ENCODE results near the gene CCDC178. TPM values are rescaled to one million over a fixed set of nuclear protein-coding genes. Genes with fewer than 3 reads are reported as not detected.

The CCDC178 gene
- total and polyA plus RNA-seq, 2 donors = 0.24 to 1.3 TPM

- Histone ChIP-seq H3K9me3 (ENCODE audit: control insufficient read depth in 2 of 2, insufficient read depth in 1 of 2, low read length in 1 of 2) (no peaks in the 10 kb centered on the region), H3K4me1 (ENCODE audit: control insufficient read depth in 2 of 2, insufficient read depth in 2 of 2, low read length in 2 of 2) (no peaks in the 10 kb centered on the region), H3K27ac (ENCODE audit: low read depth in 1 of 2, low read length in 1 of 2) (no peak overlapping the region), H3K4me3 (ENCODE audit: low read length in 2 of 2) (no peak overlapping the region), H3K36me3 (ENCODE audit: control insufficient read depth in 2 of 2, insufficient read depth in 2 of 2, low read length in 1 of 2) (no peaks in the 10 kb centered on the region), H3K27me3 (ENCODE audit: control insufficient read depth in 2 of 2, insufficient read depth in 1 of 2, low read length in 1 of 2) (no peaks in the 10 kb centered on the region)
- 92% methylated on average over 8 of the region's 8 CpGs for WGBS
- DNase-seq (ENCODE audit: low read depth in 6 of 9, low spot score in 9 of 9) = no peak
Observed at GRCh38 chr18:32889615-32890593, 550.6 kb downstream of the CCDC178 start.

- H3K36me3 ChIP-seq (ENCODE audit: control insufficient read depth in 2 of 2, insufficient read depth in 2 of 2, low read length in 1 of 2) = no peaks in the 10 kb centered on the region
- DNase-seq (ENCODE audit: low read depth in 6 of 9, low spot score in 9 of 9) = no peak
- H3K27me3 ChIP-seq (ENCODE audit: control insufficient read depth in 2 of 2, insufficient read depth in 1 of 2, low read length in 1 of 2) = no peaks in the 10 kb centered on the region
- H3K9me3 ChIP-seq (ENCODE audit: control insufficient read depth in 2 of 2, insufficient read depth in 1 of 2, low read length in 1 of 2) = no peaks in the 10 kb centered on the region
- no peak overlapping the region for H3K27ac ChIP-seq (ENCODE audit: low read depth in 1 of 2, low read length in 1 of 2)
- WGBS = 87% methylated on average over 2 of the region's 2 CpGs
- H3K4me3 ChIP-seq (ENCODE audit: low read length in 2 of 2) = no peak overlapping the region
- no peaks in the 10 kb centered on the region for H3K4me1 ChIP-seq (ENCODE audit: control insufficient read depth in 2 of 2, insufficient read depth in 2 of 2, low read length in 2 of 2)
Observed at GRCh38 chr18:32888306-32888705, 552.2 kb downstream of the CCDC178 start.

Other genes starting within 250 kb of the CCDC178 start
- gene ASXL3, start 137.5 kb upstream of the CCDC178 start, total RNA-seq = 0.42 TPM
- 0.11 TPM for gene ASXL3, start 137.5 kb upstream of the CCDC178 start, polyA plus RNA-seq

All from thymus (tissue), 11 donors.